ENCODE measurements around the gene FBXO34.

The FBXO34 gene

GRCh38 chr14:55373784-55374705, 102.8 kb downstream of the FBXO34 start:
- peak; percentile 39; the same call in 1 of the 3 replicates for ATAC-seq (ENCODE audit: insufficient read depth, low read depth)
- no peaks in the 10 kb centered on the region for H4K20me1 ChIP-seq (ENCODE audit: insufficient read depth, low read length)
- no peak overlapping the region for H3K27ac ChIP-seq (ENCODE audit: low read length)
- H3K4me2 ChIP-seq (ENCODE audit: insufficient read depth, low read length), result no peak overlapping the region
- no peaks in the 10 kb centered on the region for H3K4me1 ChIP-seq (ENCODE audit: insufficient read depth, low read length)
- no peak for DNase-seq
- H3K27me3 ChIP-seq (ENCODE audit: insufficient read depth, low read length, poor library complexity), result no peaks in the 10 kb centered on the region
- no peak overlapping the region for H3K4me3 ChIP-seq (ENCODE audit: low read depth in 1 of 2, low read length in 2 of 2)
- H3K9me3 ChIP-seq (ENCODE audit: insufficient read depth, low read length, severe bottlenecking), result no peaks in the 10 kb centered on the region
- TF ChIP-seq CTCF (IDR thresholded peaks at IDR 0.05; ENCODE audit: borderline replicate concordance, extremely low read depth, low read length, poor library complexity, severe bottlenecking), result no peak
- no peak for TF ChIP-seq EZH2 (IDR thresholded peaks at IDR 0.05; ENCODE audit: borderline replicate concordance, low read depth, low read length, severe bottlenecking)
- H2AFZ ChIP-seq (ENCODE audit: low read depth, low read length), result no peak overlapping the region
- H3K9ac ChIP-seq (ENCODE audit: low read depth, low read length), result no peak overlapping the region
- peaks cover 30% of the 10 kb centered on the region for H3K36me3 ChIP-seq (ENCODE audit: insufficient read depth, low read length)
- no peaks in the 10 kb centered on the region for H3K79me2 ChIP-seq (ENCODE audit: insufficient read depth, low read length)

- TF ChIP-seq CTCF (IDR thresholded peaks at IDR 0.05; ENCODE audit: borderline replicate concordance, extremely low read depth, low read length, poor library complexity, severe bottlenecking) (no peak), EZH2 (IDR thresholded peaks at IDR 0.05; ENCODE audit: borderline replicate concordance, low read depth, low read length, severe bottlenecking) (no peak)
- H3K27ac ChIP-seq (ENCODE audit: low read length), result no peak overlapping the region
- peaks cover 23% of the 10 kb centered on the region for H3K36me3 ChIP-seq (ENCODE audit: insufficient read depth, low read length)
- H3K4me2 ChIP-seq (ENCODE audit: insufficient read depth, low read length), result no peak overlapping the region
- H3K4me3 ChIP-seq (ENCODE audit: low read depth in 1 of 2, low read length in 2 of 2), result no peak overlapping the region
- no peak for ATAC-seq (ENCODE audit: insufficient read depth, low read depth)
- H4K20me1 ChIP-seq (ENCODE audit: insufficient read depth, low read length), result no peaks in the 10 kb centered on the region
- no peak overlapping the region for H3K9ac ChIP-seq (ENCODE audit: low read depth, low read length)
- H3K79me2 ChIP-seq (ENCODE audit: insufficient read depth, low read length), result no peaks in the 10 kb centered on the region
- no peak overlapping the region for H2AFZ ChIP-seq (ENCODE audit: low read depth, low read length)
- H3K4me1 ChIP-seq (ENCODE audit: insufficient read depth, low read length), result no peaks in the 10 kb centered on the region
- H3K9me3 ChIP-seq (ENCODE audit: insufficient read depth, low read length, severe bottlenecking), result no peaks in the 10 kb centered on the region
- no peaks in the 10 kb centered on the region for H3K27me3 ChIP-seq (ENCODE audit: insufficient read depth, low read length, poor library complexity)
- DNase-seq, result no peak
Observed at GRCh38 chr14:55374771-55375170, 103.5 kb downstream of the FBXO34 start.

GRCh38 chr14:55377236-55377635, 106.0 kb downstream of the FBXO34 start:
- Histone ChIP-seq H3K4me2 (ENCODE audit: insufficient read depth, low read length) (no peak overlapping the region), H2AFZ (ENCODE audit: low read depth, low read length) (no peak overlapping the region), H4K20me1 (ENCODE audit: insufficient read depth, low read length) (no peaks in the 10 kb centered on the region), H3K4me3 (ENCODE audit: low read depth in 1 of 2, low read length in 2 of 2) (no peak overlapping the region), H3K9me3 (ENCODE audit: insufficient read depth, low read length, severe bottlenecking) (no peaks in the 10 kb centered on the region), H3K9ac (ENCODE audit: low read depth, low read length) (no peak overlapping the region), H3K4me1 (ENCODE audit: insufficient read depth, low read length) (no peaks in the 10 kb centered on the region), H3K79me2 (ENCODE audit: insufficient read depth, low read length) (no peaks in the 10 kb centered on the region), H3K36me3 (ENCODE audit: insufficient read depth, low read length) (peaks cover 36% of the 10 kb centered on the region), H3K27me3 (ENCODE audit: insufficient read depth, low read length, poor library complexity) (no peaks in the 10 kb centered on the region), H3K27ac (ENCODE audit: low read length) (no peak overlapping the region)
- TF ChIP-seq EZH2 (IDR thresholded peaks at IDR 0.05; ENCODE audit: borderline replicate concordance, low read depth, low read length, severe bottlenecking) (no peak), CTCF (IDR thresholded peaks at IDR 0.05; ENCODE audit: borderline replicate concordance, extremely low read depth, low read length, poor library complexity, severe bottlenecking) (no peak)
- no peak for DNase-seq
- ATAC-seq (ENCODE audit: insufficient read depth, low read depth), result no peak
